ENCODE data around the gene LPCAT2. TPM values are rescaled to one million over a fixed set of nuclear protein-coding genes. Genes with fewer than 3 reads are reported as not detected.
"Not testable (repeated sequence)": the region's sequence is repeated elsewhere in the genome, so short reads cannot be mapped to it uniquely, and the experiment has no call there.

LPCAT2 gene
- total RNA-seq, 1 experiment from 2014 or later, result 62.1 TPM

DNA sequence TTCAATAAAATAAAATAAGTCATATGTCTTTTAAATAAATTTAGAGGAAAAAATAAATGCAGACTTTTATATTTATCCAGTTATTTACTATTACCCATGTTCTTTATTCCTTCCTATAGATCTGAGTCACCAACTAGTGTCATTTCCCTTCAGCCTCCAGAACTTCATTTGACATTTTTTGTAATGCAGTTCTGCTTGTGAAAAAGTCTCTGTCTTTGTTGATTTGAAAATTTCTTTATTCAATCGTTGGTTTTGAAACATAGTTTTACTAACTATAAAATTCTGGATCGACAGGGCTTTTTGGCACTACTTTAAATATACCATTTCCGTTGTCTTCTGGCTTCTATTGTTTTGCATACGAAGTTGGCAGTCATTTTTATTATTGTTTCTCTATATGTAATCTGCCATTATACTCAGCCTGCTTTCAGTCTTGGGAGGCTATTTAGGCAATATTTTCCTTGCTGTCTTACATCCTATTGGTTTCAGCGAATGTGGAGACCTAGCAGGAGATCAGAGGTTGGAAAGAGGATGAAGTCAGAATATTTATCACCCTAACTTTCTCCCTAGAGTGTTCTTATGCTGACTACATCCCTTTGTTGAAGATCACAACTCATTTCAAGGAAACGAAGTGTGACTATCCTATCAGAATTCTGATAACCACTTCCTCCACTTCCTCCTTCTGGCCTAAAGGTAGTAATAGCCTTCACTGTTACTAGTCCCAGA lies 104.9 kb downstream of the LPCAT2 start:
- no TSS peak for BruUV-seq (replicated peaks)

GRCh38 chr16:55615071-55615470 lies 106.2 kb downstream of the LPCAT2 start:
- POLR2A ChIA-PET, result no interaction called here
- BruUV-seq (replicated peaks), result no TSS peak
- H3K27ac ChIP-seq (ENCODE audit: low read length), result no peak overlapping the region
- ATAC-seq, result no peak
- no peak overlapping the region for H3K4me3 ChIP-seq (ENCODE audit: low read depth in 2 of 2, low read length in 2 of 2)
- no peak for DNase-seq (ENCODE audit: low read depth, low spot score)
- TF ChIP-seq, protein P1, sequence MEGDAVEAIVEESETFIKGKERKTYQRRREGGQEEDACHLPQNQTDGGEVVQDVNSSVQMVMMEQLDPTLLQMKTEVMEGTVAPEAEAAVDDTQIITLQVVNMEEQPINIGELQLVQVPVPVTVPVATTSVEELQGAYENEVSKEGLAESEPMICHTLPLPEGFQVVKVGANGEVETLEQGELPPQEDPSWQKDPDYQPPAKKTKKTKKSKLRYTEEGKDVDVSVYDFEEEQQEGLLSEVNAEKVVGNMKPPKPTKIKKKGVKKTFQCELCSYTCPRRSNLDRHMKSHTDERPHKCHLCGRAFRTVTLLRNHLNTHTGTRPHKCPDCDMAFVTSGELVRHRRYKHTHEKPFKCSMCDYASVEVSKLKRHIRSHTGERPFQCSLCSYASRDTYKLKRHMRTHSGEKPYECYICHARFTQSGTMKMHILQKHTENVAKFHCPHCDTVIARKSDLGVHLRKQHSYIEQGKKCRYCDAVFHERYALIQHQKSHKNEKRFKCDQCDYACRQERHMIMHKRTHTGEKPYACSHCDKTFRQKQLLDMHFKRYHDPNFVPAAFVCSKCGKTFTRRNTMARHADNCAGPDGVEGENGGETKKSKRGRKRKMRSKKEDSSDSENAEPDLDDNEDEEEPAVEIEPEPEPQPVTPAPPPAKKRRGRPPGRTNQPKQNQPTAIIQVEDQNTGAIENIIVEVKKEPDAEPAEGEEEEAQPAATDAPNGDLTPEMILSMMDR (IDR thresholded peaks at IDR 0.05), result no peak
- TF ChIP-seq, protein P2, sequence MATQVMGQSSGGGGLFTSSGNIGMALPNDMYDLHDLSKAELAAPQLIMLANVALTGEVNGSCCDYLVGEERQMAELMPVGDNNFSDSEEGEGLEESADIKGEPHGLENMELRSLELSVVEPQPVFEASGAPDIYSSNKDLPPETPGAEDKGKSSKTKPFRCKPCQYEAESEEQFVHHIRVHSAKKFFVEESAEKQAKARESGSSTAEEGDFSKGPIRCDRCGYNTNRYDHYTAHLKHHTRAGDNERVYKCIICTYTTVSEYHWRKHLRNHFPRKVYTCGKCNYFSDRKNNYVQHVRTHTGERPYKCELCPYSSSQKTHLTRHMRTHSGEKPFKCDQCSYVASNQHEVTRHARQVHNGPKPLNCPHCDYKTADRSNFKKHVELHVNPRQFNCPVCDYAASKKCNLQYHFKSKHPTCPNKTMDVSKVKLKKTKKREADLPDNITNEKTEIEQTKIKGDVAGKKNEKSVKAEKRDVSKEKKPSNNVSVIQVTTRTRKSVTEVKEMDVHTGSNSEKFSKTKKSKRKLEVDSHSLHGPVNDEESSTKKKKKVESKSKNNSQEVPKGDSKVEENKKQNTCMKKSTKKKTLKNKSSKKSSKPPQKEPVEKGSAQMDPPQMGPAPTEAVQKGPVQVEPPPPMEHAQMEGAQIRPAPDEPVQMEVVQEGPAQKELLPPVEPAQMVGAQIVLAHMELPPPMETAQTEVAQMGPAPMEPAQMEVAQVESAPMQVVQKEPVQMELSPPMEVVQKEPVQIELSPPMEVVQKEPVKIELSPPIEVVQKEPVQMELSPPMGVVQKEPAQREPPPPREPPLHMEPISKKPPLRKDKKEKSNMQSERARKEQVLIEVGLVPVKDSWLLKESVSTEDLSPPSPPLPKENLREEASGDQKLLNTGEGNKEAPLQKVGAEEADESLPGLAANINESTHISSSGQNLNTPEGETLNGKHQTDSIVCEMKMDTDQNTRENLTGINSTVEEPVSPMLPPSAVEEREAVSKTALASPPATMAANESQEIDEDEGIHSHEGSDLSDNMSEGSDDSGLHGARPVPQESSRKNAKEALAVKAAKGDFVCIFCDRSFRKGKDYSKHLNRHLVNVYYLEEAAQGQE (IDR thresholded peaks at IDR 0.05; ENCODE audit: insufficient read depth in 1 of 2, low read depth in 2 of 2, low read length in 1 of 2), result no peak
- TF ChIP-seq SIN3A (IDR thresholded peaks at IDR 0.05; ENCODE audit: borderline replicate concordance, insufficient read depth, low read depth, low read length), result no peak
- TF ChIP-seq TCF7L2 (IDR thresholded peaks at IDR 0.05; ENCODE audit: low read depth, low read length), result no peak
- TF ChIP-seq POLR2AphosphoS5 (IDR thresholded peaks at IDR 0.05; ENCODE audit: low read depth, low read length), result no peak
- CTCF ChIA-PET, result no interaction called here
- no peaks in the 10 kb centered on the region for H3K27me3 ChIP-seq (ENCODE audit: control insufficient read depth, insufficient read depth, low read length)
- no peaks in the 10 kb centered on the region for H3K9me3 ChIP-seq (ENCODE audit: control insufficient read depth, insufficient read depth, low read depth, low read length)
- H3K4me1 ChIP-seq (ENCODE audit: control insufficient read depth, insufficient read depth, low read length), result no peaks in the 10 kb centered on the region
- H3K36me3 ChIP-seq (ENCODE audit: control insufficient read depth, insufficient read depth, low read length), result no peaks in the 10 kb centered on the region
- intact Hi-C loops (cut with micrococcal nuclease; ENCODE audit: unreplicated experiment) (no loop called here), in situ Hi-C loops (cut with HindIII; ENCODE audit: low pct_unique_long_range_greater_than_20kb, low sequenced_read_pairs) (no loop called here)

More for the DNA sequence above, 104.9 kb downstream of the LPCAT2 start:
- H3K9me3 ChIP-seq (ENCODE audit: control insufficient read depth, insufficient read depth, low read depth, low read length), result no peaks in the 10 kb centered on the region
- no peak overlapping the region for H3K27ac ChIP-seq (ENCODE audit: low read length)
- TF ChIP-seq, protein P1 (IDR thresholded peaks at IDR 0.05), result no peak
- TF ChIP-seq SIN3A (IDR thresholded peaks at IDR 0.05; ENCODE audit: borderline replicate concordance, insufficient read depth, low read depth, low read length), result no peak
- no peak for TF ChIP-seq POLR2AphosphoS5 (IDR thresholded peaks at IDR 0.05; ENCODE audit: low read depth, low read length)
- TF ChIP-seq TCF7L2 (IDR thresholded peaks at IDR 0.05; ENCODE audit: low read depth, low read length), result no peak
- TF ChIP-seq, protein P2 (IDR thresholded peaks at IDR 0.05; ENCODE audit: insufficient read depth in 1 of 2, low read depth in 2 of 2, low read length in 1 of 2), result no peak
- ATAC-seq (no peak), DNase-seq (ENCODE audit: low read depth, low spot score) (no peak)
- intact Hi-C loops (cut with micrococcal nuclease; ENCODE audit: unreplicated experiment), result no loop called here
- ChIA-PET CTCF (no interaction called here), POLR2A (no interaction called here)
- H3K4me3 ChIP-seq (ENCODE audit: low read depth in 2 of 2, low read length in 2 of 2), result no peak overlapping the region
- in situ Hi-C loops (cut with HindIII; ENCODE audit: low pct_unique_long_range_greater_than_20kb, low sequenced_read_pairs), result no loop called here
- H3K36me3 ChIP-seq (ENCODE audit: control insufficient read depth, insufficient read depth, low read length), result no peaks in the 10 kb centered on the region
- H3K4me1 ChIP-seq (ENCODE audit: control insufficient read depth, insufficient read depth, low read length), result no peaks in the 10 kb centered on the region
- H3K27me3 ChIP-seq (ENCODE audit: control insufficient read depth, insufficient read depth, low read length), result no peaks in the 10 kb centered on the region

GRCh38 chr16:55615670-55616069 lies 106.8 kb downstream of the LPCAT2 start:
- POLR2A ChIA-PET; H3K27ac ChIP-seq (ENCODE audit: low read length); H3K4me1 ChIP-seq (ENCODE audit: control insufficient read depth, insufficient read depth, low read length); in situ Hi-C loops (cut with HindIII; ENCODE audit: low pct_unique_long_range_greater_than_20kb, low sequenced_read_pairs); CTCF ChIA-PET; H3K4me3 ChIP-seq (ENCODE audit: low read depth in 2 of 2, low read length in 2 of 2); DNase-seq (ENCODE audit: low read depth, low spot score); ATAC-seq; H3K9me3 ChIP-seq (ENCODE audit: control insufficient read depth, insufficient read depth, low read depth, low read length); H3K27me3 ChIP-seq (ENCODE audit: control insufficient read depth, insufficient read depth, low read length); BruUV-seq (replicated peaks); intact Hi-C loops (cut with micrococcal nuclease; ENCODE audit: unreplicated experiment); H3K36me3 ChIP-seq (ENCODE audit: control insufficient read depth, insufficient read depth, low read length): not testable (repeated sequence)

Measured in Panc1 (cell line).